Measurements from ENCODE around the gene PHAF1. TPM values are rescaled to one million over a fixed set of nuclear protein-coding genes. Genes with fewer than 3 reads are reported as not detected.

PHAF1 gene
- total RNA-seq, 1 experiment from 2014 or later: 15.7 TPM

DNA sequence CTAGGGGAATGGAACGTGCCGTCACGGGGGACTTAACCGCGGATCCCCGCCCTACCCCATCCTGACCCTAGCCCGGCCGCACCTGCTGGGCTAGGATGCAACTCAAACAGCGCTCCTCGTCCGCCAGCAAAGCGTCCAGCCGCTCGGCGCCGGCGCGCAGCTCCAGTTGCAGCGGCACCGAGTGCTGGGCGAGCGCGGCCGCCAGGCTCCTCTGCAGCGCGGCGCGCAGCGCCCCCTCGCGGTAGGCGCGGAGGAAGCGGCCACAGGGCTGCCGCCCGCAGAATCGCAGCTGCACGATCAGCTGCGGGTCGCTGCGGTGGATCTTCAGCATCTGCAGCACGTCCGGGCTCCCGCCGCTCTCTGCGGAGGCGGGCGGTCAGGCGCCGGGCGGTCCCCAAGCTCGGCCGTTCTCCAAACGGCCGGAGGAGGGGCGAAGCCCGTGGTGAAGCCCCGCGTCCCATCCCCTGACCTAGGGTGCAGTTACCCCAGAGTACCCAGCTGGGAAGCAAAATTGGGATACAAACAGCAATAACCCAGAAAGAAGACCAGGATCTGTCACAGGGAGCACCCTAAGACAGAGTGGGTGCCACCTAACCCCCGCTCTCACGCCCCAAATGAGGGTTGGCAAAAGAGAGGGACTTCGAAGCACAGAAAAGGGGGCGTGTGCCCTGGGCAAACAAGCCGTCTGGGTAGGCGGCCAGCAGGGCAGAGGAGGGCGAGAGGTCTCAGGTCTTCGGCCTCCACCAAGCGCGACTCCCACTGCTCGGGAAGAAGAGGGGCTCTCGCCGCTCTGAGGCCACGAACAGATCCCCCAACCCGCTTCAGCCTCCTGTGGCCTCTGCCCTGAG is 45.8 kb downstream of the PHAF1 start:
- Histone ChIP-seq H3K4me3 (ENCODE audit: low read depth in 2 of 2, low read length in 2 of 2) (peak overlapping the region in 1 of 2 experiments; percentile 16; a peak in 2 of 4 replicates), H3K9me3 (ENCODE audit: control insufficient read depth, insufficient read depth, low read depth, low read length) (no peaks in the 10 kb centered on the region), H3K36me3 (ENCODE audit: control insufficient read depth, insufficient read depth, low read length) (no peaks in the 10 kb centered on the region), H3K27me3 (ENCODE audit: control insufficient read depth, insufficient read depth, low read length) (no peaks in the 10 kb centered on the region), H3K27ac (ENCODE audit: low read length) (no peak overlapping the region), H3K4me1 (ENCODE audit: control insufficient read depth, insufficient read depth, low read length) (peaks cover 8% of the 10 kb centered on the region)
- ATAC-seq (peak; percentile 57), DNase-seq (ENCODE audit: low read depth, low spot score) (no peak)
- in situ Hi-C loops (cut with HindIII; ENCODE audit: low pct_unique_long_range_greater_than_20kb, low sequenced_read_pairs) (no loop called here), intact Hi-C loops (cut with micrococcal nuclease; ENCODE audit: unreplicated experiment) (loop anchor here (10.0 kb wide), 2 partner anchors 141 to 181 kb away; no protein-coding TSS in a partner anchor)
- TF ChIP-seq TCF7L2 (IDR thresholded peaks at IDR 0.05; ENCODE audit: low read depth, low read length): no peak
- TF ChIP-seq, protein P1, sequence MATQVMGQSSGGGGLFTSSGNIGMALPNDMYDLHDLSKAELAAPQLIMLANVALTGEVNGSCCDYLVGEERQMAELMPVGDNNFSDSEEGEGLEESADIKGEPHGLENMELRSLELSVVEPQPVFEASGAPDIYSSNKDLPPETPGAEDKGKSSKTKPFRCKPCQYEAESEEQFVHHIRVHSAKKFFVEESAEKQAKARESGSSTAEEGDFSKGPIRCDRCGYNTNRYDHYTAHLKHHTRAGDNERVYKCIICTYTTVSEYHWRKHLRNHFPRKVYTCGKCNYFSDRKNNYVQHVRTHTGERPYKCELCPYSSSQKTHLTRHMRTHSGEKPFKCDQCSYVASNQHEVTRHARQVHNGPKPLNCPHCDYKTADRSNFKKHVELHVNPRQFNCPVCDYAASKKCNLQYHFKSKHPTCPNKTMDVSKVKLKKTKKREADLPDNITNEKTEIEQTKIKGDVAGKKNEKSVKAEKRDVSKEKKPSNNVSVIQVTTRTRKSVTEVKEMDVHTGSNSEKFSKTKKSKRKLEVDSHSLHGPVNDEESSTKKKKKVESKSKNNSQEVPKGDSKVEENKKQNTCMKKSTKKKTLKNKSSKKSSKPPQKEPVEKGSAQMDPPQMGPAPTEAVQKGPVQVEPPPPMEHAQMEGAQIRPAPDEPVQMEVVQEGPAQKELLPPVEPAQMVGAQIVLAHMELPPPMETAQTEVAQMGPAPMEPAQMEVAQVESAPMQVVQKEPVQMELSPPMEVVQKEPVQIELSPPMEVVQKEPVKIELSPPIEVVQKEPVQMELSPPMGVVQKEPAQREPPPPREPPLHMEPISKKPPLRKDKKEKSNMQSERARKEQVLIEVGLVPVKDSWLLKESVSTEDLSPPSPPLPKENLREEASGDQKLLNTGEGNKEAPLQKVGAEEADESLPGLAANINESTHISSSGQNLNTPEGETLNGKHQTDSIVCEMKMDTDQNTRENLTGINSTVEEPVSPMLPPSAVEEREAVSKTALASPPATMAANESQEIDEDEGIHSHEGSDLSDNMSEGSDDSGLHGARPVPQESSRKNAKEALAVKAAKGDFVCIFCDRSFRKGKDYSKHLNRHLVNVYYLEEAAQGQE (IDR thresholded peaks at IDR 0.05; ENCODE audit: insufficient read depth in 1 of 2, low read depth in 2 of 2, low read length in 1 of 2): no peak
- TF ChIP-seq, protein P2, sequence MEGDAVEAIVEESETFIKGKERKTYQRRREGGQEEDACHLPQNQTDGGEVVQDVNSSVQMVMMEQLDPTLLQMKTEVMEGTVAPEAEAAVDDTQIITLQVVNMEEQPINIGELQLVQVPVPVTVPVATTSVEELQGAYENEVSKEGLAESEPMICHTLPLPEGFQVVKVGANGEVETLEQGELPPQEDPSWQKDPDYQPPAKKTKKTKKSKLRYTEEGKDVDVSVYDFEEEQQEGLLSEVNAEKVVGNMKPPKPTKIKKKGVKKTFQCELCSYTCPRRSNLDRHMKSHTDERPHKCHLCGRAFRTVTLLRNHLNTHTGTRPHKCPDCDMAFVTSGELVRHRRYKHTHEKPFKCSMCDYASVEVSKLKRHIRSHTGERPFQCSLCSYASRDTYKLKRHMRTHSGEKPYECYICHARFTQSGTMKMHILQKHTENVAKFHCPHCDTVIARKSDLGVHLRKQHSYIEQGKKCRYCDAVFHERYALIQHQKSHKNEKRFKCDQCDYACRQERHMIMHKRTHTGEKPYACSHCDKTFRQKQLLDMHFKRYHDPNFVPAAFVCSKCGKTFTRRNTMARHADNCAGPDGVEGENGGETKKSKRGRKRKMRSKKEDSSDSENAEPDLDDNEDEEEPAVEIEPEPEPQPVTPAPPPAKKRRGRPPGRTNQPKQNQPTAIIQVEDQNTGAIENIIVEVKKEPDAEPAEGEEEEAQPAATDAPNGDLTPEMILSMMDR (IDR thresholded peaks at IDR 0.05): peak; percentile 96
- no TSS peak for BruUV-seq (replicated peaks)
- POLR2A ChIA-PET: no interaction called here
- CTCF ChIA-PET: interaction anchor here (0.5 to 1.3 kb wide), 8 partner anchors 14 to 203 kb away, joined by 3 to 5 read pairs (median 3); no protein-coding TSS in a partner anchor

DNA sequence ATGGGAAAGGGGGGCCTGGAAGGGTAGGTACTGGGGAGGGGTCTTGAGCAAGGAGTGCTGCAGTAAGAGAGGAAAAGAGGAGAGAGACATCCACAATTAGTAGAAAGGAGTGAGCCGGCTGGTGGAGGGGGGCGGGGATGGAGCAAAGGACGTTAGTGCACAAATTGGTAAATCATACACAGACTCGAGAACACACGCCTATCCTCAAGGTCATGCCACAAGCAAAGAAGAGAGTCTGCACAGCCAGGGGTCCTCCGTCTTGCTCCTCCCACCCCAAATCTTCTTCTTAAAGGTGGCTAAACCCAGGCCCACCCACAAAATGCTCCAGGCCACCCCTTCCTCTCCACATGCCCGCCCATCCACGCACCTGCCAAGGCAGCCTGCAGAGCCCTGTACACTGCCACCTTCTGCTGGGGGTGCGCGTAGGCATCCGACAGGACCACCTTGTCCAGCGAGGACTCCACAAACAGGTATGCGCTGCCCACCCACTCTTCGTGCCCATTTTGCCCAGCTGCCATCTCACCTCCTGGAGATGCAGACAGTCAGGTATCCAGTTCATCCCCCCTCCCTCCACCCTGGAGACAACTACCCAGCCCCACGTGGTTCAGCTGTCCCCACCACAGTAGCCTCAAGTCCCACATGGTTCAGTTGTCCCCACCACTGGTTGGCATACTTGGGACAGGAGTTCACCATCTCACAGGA is 46.6 kb downstream of the PHAF1 start:
- ChIA-PET POLR2A (no interaction called here), CTCF (no interaction called here)
- H3K27me3 ChIP-seq (ENCODE audit: control insufficient read depth, insufficient read depth, low read length): no peaks in the 10 kb centered on the region
- no peaks in the 10 kb centered on the region for H3K9me3 ChIP-seq (ENCODE audit: control insufficient read depth, insufficient read depth, low read depth, low read length)
- intact Hi-C loops (cut with micrococcal nuclease; ENCODE audit: unreplicated experiment) (loop anchor here (10.0 kb wide), 2 partner anchors 141 to 181 kb away; no protein-coding TSS in a partner anchor), in situ Hi-C loops (cut with HindIII; ENCODE audit: low pct_unique_long_range_greater_than_20kb, low sequenced_read_pairs) (no loop called here)
- TF ChIP-seq SIN3A (IDR thresholded peaks at IDR 0.05; ENCODE audit: borderline replicate concordance, insufficient read depth, low read depth, low read length) (no peak), POLR2AphosphoS5 (IDR thresholded peaks at IDR 0.05; ENCODE audit: low read depth, low read length) (no peak), TCF7L2 (IDR thresholded peaks at IDR 0.05; ENCODE audit: low read depth, low read length) (no peak)
- TF ChIP-seq, protein P1 (IDR thresholded peaks at IDR 0.05; ENCODE audit: insufficient read depth in 1 of 2, low read depth in 2 of 2, low read length in 1 of 2): no peak
- TF ChIP-seq, protein P2 (IDR thresholded peaks at IDR 0.05): no peak
- no peak overlapping the region for H3K4me3 ChIP-seq (ENCODE audit: low read depth in 2 of 2, low read length in 2 of 2)
- peaks cover 6% of the 10 kb centered on the region for H3K4me1 ChIP-seq (ENCODE audit: control insufficient read depth, insufficient read depth, low read length)
- no peaks in the 10 kb centered on the region for H3K36me3 ChIP-seq (ENCODE audit: control insufficient read depth, insufficient read depth, low read length)
- ATAC-seq (no peak), DNase-seq (ENCODE audit: low read depth, low spot score) (no peak)
- no peak overlapping the region for H3K27ac ChIP-seq (ENCODE audit: low read length)
- BruUV-seq (replicated peaks): no TSS peak

Data from Panc1 (cell line).